Measurements from ENCODE around the gene CD300H. TPM values are rescaled to one million over a fixed set of nuclear protein-coding genes. Genes with fewer than 3 reads are reported as not detected.
A peak's percentile ranks its signal among the peaks of the same experiment; 100 is the strongest.
"Not testable (repeated sequence)": the region's sequence is repeated elsewhere in the genome, so short reads cannot be mapped to it uniquely, and the experiment has no call there.

Gene CD300H
- total RNA-seq, 1 experiment from 2014 or later: not detected

- no peak overlapping the region for H3K4me3 ChIP-seq (ENCODE audit: low read length)
- H2AFZ ChIP-seq (ENCODE audit: low read length): no peak overlapping the region
- no peak overlapping the region for H3K4me2 ChIP-seq (ENCODE audit: low read depth, low read length, poor library complexity, severe bottlenecking)
- no peaks in the 10 kb centered on the region for H3K36me3 ChIP-seq (ENCODE audit: insufficient read depth, low read length)
- no peak overlapping the region for H3K27ac ChIP-seq (ENCODE audit: low read length)
- no peaks in the 10 kb centered on the region; the same call in 1 of the 2 replicates for H3K27me3 ChIP-seq (ENCODE audit: low read length)
- H4K20me1 ChIP-seq (ENCODE audit: insufficient read depth, low read depth, low read length): no peaks in the 10 kb centered on the region
- no peaks in the 10 kb centered on the region for H3K79me2 ChIP-seq (ENCODE audit: low read length)
- 0 out of 2 replicates have a peak, but pooled peaks cover 2% of the 10 kb centered on the region for H3K9me3 ChIP-seq (ENCODE audit: low read length)
- no peaks in the 10 kb centered on the region for H3K4me1 ChIP-seq (ENCODE audit: low read length)
- H3K9ac ChIP-seq (ENCODE audit: low read length): no peak overlapping the region
- no peaks in the 10 kb centered on the region for H3K9me2 ChIP-seq (replicated peaks; ENCODE audit: insufficient read depth, low read length)
- no peak for DNase-seq
Measured at GRCh38 chr17:74520016-74520434, 47.3 kb downstream of the CD300H start.

- not testable (repeated sequence) for H3K79me2 ChIP-seq (ENCODE audit: low read length)
Measured at GRCh38 chr17:74518413-74518981, 48.8 kb downstream of the CD300H start.

GRCh38 chr17:74516561-74517328, 50.6 kb downstream of the CD300H start:
- Histone ChIP-seq H3K9ac (ENCODE audit: low read length) (no peak overlapping the region), H3K36me3 (ENCODE audit: insufficient read depth, low read length) (no peaks in the 10 kb centered on the region), H3K79me2 (ENCODE audit: low read length) (no peaks in the 10 kb centered on the region), H3K27ac (ENCODE audit: low read length) (no peak overlapping the region), H3K27me3 (ENCODE audit: low read length) (no peaks in the 10 kb centered on the region; the same call in 1 of the 2 replicates), H4K20me1 (ENCODE audit: insufficient read depth, low read depth, low read length) (no peaks in the 10 kb centered on the region), H3K9me3 (ENCODE audit: low read length) (peaks cover 16% of the 10 kb centered on the region), H3K9me2 (replicated peaks; ENCODE audit: insufficient read depth, low read length) (no peaks in the 10 kb centered on the region), H3K4me2 (ENCODE audit: low read depth, low read length, poor library complexity, severe bottlenecking) (no peak overlapping the region), H3K4me1 (ENCODE audit: low read length) (no peaks in the 10 kb centered on the region), H3K4me3 (ENCODE audit: low read length) (no peak overlapping the region), H2AFZ (ENCODE audit: low read length) (no peak overlapping the region)
- no peak for DNase-seq

More at GRCh38 chr17:74518413-74518981, 48.8 kb downstream of the CD300H start:
- not testable (repeated sequence) for DNase-seq; H3K9ac ChIP-seq (ENCODE audit: low read length); H3K9me2 ChIP-seq (replicated peaks; ENCODE audit: insufficient read depth, low read length); H3K27ac ChIP-seq (ENCODE audit: low read length); H3K27me3 ChIP-seq (ENCODE audit: low read length); H3K4me1 ChIP-seq (ENCODE audit: low read length); H4K20me1 ChIP-seq (ENCODE audit: insufficient read depth, low read depth, low read length); H3K36me3 ChIP-seq (ENCODE audit: insufficient read depth, low read length); H3K4me3 ChIP-seq (ENCODE audit: low read length); H3K4me2 ChIP-seq (ENCODE audit: low read depth, low read length, poor library complexity, severe bottlenecking); H2AFZ ChIP-seq (ENCODE audit: low read length)
- H3K9me3 ChIP-seq (ENCODE audit: low read length): peaks cover 16% of the 10 kb centered on the region

- H3K9me3 ChIP-seq (ENCODE audit: low read length): peaks cover 16% of the 10 kb centered on the region
- H3K27me3 ChIP-seq (ENCODE audit: low read length): no peaks in the 10 kb centered on the region; the same call in 1 of the 2 replicates
- H3K79me2 ChIP-seq (ENCODE audit: low read length): no peaks in the 10 kb centered on the region
- H3K4me2 ChIP-seq (ENCODE audit: low read depth, low read length, poor library complexity, severe bottlenecking): no peak overlapping the region
- H4K20me1 ChIP-seq (ENCODE audit: insufficient read depth, low read depth, low read length): no peaks in the 10 kb centered on the region
- H3K9ac ChIP-seq (ENCODE audit: low read length): no peak overlapping the region
- no peak overlapping the region for H2AFZ ChIP-seq (ENCODE audit: low read length)
- no peak overlapping the region for H3K27ac ChIP-seq (ENCODE audit: low read length)
- no peak for DNase-seq
- H3K9me2 ChIP-seq (replicated peaks; ENCODE audit: insufficient read depth, low read length): no peaks in the 10 kb centered on the region
- no peaks in the 10 kb centered on the region for H3K4me1 ChIP-seq (ENCODE audit: low read length)
- no peaks in the 10 kb centered on the region for H3K36me3 ChIP-seq (ENCODE audit: insufficient read depth, low read length)
- H3K4me3 ChIP-seq (ENCODE audit: low read length): no peak overlapping the region
Measured at GRCh38 chr17:74515941-74516340, 51.4 kb downstream of the CD300H start.

GRCh38 chr17:74514632-74515334, 52.5 kb downstream of the CD300H start:
- Histone ChIP-seq H3K36me3 (ENCODE audit: insufficient read depth, low read length) (no peaks in the 10 kb centered on the region), H3K79me2 (ENCODE audit: low read length) (no peaks in the 10 kb centered on the region), H3K4me3 (ENCODE audit: low read length) (no peak overlapping the region), H2AFZ (ENCODE audit: low read length) (no peak overlapping the region), H3K9ac (ENCODE audit: low read length) (no peak overlapping the region), H4K20me1 (ENCODE audit: insufficient read depth, low read depth, low read length) (no peaks in the 10 kb centered on the region), H3K9me2 (replicated peaks; ENCODE audit: insufficient read depth, low read length) (no peaks in the 10 kb centered on the region), H3K27me3 (ENCODE audit: low read length) (no peaks in the 10 kb centered on the region; the same call in 1 of the 2 replicates), H3K9me3 (ENCODE audit: low read length) (peaks cover 16% of the 10 kb centered on the region), H3K4me2 (ENCODE audit: low read depth, low read length, poor library complexity, severe bottlenecking) (no peak overlapping the region), H3K4me1 (ENCODE audit: low read length) (no peaks in the 10 kb centered on the region), H3K27ac (ENCODE audit: low read length) (no peak overlapping the region)
- DNase-seq: no peak

GRCh38 chr17:74513987-74514631, 53.2 kb downstream of the CD300H start:
- no peaks in the 10 kb centered on the region for H3K4me1 ChIP-seq (ENCODE audit: low read length)
- no peak overlapping the region for H3K4me2 ChIP-seq (ENCODE audit: low read depth, low read length, poor library complexity, severe bottlenecking)
- H3K27ac ChIP-seq (ENCODE audit: low read length): no peak overlapping the region
- peak; percentile 74 for DNase-seq
- H3K9me3 ChIP-seq (ENCODE audit: low read length): peaks cover 16% of the 10 kb centered on the region
- no peak overlapping the region for H3K9ac ChIP-seq (ENCODE audit: low read length)
- H2AFZ ChIP-seq (ENCODE audit: low read length): no peak overlapping the region
- no peaks in the 10 kb centered on the region for H3K36me3 ChIP-seq (ENCODE audit: insufficient read depth, low read length)
- no peaks in the 10 kb centered on the region for H3K9me2 ChIP-seq (replicated peaks; ENCODE audit: insufficient read depth, low read length)
- no peaks in the 10 kb centered on the region for H3K79me2 ChIP-seq (ENCODE audit: low read length)
- H4K20me1 ChIP-seq (ENCODE audit: insufficient read depth, low read depth, low read length): no peaks in the 10 kb centered on the region
- no peaks in the 10 kb centered on the region; the same call in 1 of the 2 replicates for H3K27me3 ChIP-seq (ENCODE audit: low read length)
- H3K4me3 ChIP-seq (ENCODE audit: low read length): no peak overlapping the region

- Histone ChIP-seq H3K9me2 (replicated peaks; ENCODE audit: insufficient read depth, low read length) (no peaks in the 10 kb centered on the region), H3K27ac (ENCODE audit: low read length) (no peak overlapping the region), H3K36me3 (ENCODE audit: insufficient read depth, low read length) (no peaks in the 10 kb centered on the region), H2AFZ (ENCODE audit: low read length) (no peak overlapping the region), H3K9me3 (ENCODE audit: low read length) (peaks cover 16% of the 10 kb centered on the region), H3K4me1 (ENCODE audit: low read length) (no peaks in the 10 kb centered on the region), H4K20me1 (ENCODE audit: insufficient read depth, low read depth, low read length) (no peaks in the 10 kb centered on the region), H3K27me3 (ENCODE audit: low read length) (no peaks in the 10 kb centered on the region; the same call in 1 of the 2 replicates), H3K4me2 (ENCODE audit: low read depth, low read length, poor library complexity, severe bottlenecking) (no peak overlapping the region), H3K79me2 (ENCODE audit: low read length) (no peaks in the 10 kb centered on the region), H3K9ac (ENCODE audit: low read length) (no peak overlapping the region), H3K4me3 (ENCODE audit: low read length) (no peak overlapping the region)
- DNase-seq: no peak
Measured at GRCh38 chr17:74512624-74513091, 54.7 kb downstream of the CD300H start.
